Chondrocyte (in vitro differentiated cells): ENCODE results near the gene KCNS3. TPM values are rescaled to one million over a fixed set of nuclear protein-coding genes. Genes with fewer than 3 reads are reported as not detected.

ENCODE experiments used
- DNase-seq: peaks from one replicate; pipeline ENCODE4 v3.0.0; 2021; ENCODE audit warnings: mixed read lengths, low spot score
- H3K27ac Mint-ChIP-seq: one replicate; pipeline ENCODE4 v1.8.0; 2021; ENCODE audit warnings: mild to moderate bottlenecking, moderate library complexity, mixed read lengths; ENCODE audit not compliant: unreplicated experiment
- H3K27me3 Mint-ChIP-seq: 2 replicates; pipeline ENCODE4 v1.8.0; 2021; ENCODE audit warnings: low read depth, mixed read lengths
- H3K36me3 Mint-ChIP-seq: 2 replicates; pipeline ENCODE4 v1.8.0; 2021; ENCODE audit warnings: low read depth, mixed read lengths
- H3K4me1 Mint-ChIP-seq: 2 replicates; pipeline ENCODE4 v1.8.0; 2021; ENCODE audit warnings: low read depth, mild to moderate bottlenecking, mixed read lengths
- H3K4me3 Mint-ChIP-seq: one replicate; pipeline ENCODE4 v1.8.0; 2021; ENCODE audit warnings: mild to moderate bottlenecking, moderate library complexity, mixed read lengths; ENCODE audit not compliant: unreplicated experiment
- H3K9me3 Mint-ChIP-seq: 2 replicates; pipeline ENCODE4 v1.8.0; 2021; ENCODE audit warnings: low read depth, mixed read lengths
- CTCF ChIP-seq: fragments of 200-600 bp; sonication (generic); IDR thresholded peaks from 2 replicates; pipeline ENCODE4 v1.5.0; 2021; ENCODE audit warnings: antibody characterized with exemption, mild to moderate bottlenecking, moderate library complexity
- total RNA-seq: library from RNA; stranded (reverse); gene quantifications from 3 replicates; pipeline ENCODE4 v1.2.1, GENCODE V29; 2021

KCNS3 gene
- total RNA-seq, 1 donor from 2014 or later = 0.37 TPM

- Mint-ChIP-seq H3K4me1 (no peaks in the 10 kb centered on the region), H3K4me3 (no peak overlapping the region), H3K27me3 (peaks cover 29% of the 10 kb centered on the region), H3K9me3 (peaks cover 36% of the 10 kb centered on the region), H3K36me3 (no peaks in the 10 kb centered on the region), H3K27ac (no peak overlapping the region)
- no peak for TF ChIP-seq CTCF
- DNase-seq = no peak
Observed at GRCh38 chr2:17894005-17894404, 15.5 kb downstream of the KCNS3 start.

GRCh38 chr2:17894556-17894955 is 16.1 kb downstream of the KCNS3 start:
- H3K9me3 Mint-ChIP-seq = peaks cover 36% of the 10 kb centered on the region
- TF ChIP-seq CTCF = no peak
- H3K4me3 Mint-ChIP-seq = no peak overlapping the region
- no peaks in the 10 kb centered on the region for H3K36me3 Mint-ChIP-seq
- no peak overlapping the region for H3K27ac Mint-ChIP-seq
- no peak for DNase-seq
- H3K4me1 Mint-ChIP-seq = no peaks in the 10 kb centered on the region
- peaks cover 26% of the 10 kb centered on the region for H3K27me3 Mint-ChIP-seq

- Mint-ChIP-seq H3K9me3 (peaks cover 11% of the 10 kb centered on the region), H3K4me3 (no peak overlapping the region), H3K27ac (no peak overlapping the region), H3K36me3 (no peaks in the 10 kb centered on the region), H3K27me3 (peaks cover 7% of the 10 kb centered on the region), H3K4me1 (no peaks in the 10 kb centered on the region)
- TF ChIP-seq CTCF = no peak
- DNase-seq = no peak
Observed at GRCh38 chr2:17899871-17900270, 21.4 kb downstream of the KCNS3 start.

- H3K36me3 Mint-ChIP-seq = no peaks in the 10 kb centered on the region
- no peak overlapping the region for H3K4me3 Mint-ChIP-seq
- peaks cover 11% of the 10 kb centered on the region for H3K9me3 Mint-ChIP-seq
- DNase-seq = no peak
- no peak overlapping the region for H3K27ac Mint-ChIP-seq
- peaks cover 2% of the 10 kb centered on the region for H3K27me3 Mint-ChIP-seq
- H3K4me1 Mint-ChIP-seq = no peaks in the 10 kb centered on the region
- TF ChIP-seq CTCF = no peak
Observed at GRCh38 chr2:17901246-17901645, 22.8 kb downstream of the KCNS3 start.

- no peak overlapping the region for H3K27ac Mint-ChIP-seq
- no peaks in the 10 kb centered on the region for H3K27me3 Mint-ChIP-seq
- H3K4me1 Mint-ChIP-seq = no peaks in the 10 kb centered on the region
- H3K36me3 Mint-ChIP-seq = no peaks in the 10 kb centered on the region
- H3K9me3 Mint-ChIP-seq = peaks cover 7% of the 10 kb centered on the region
- no peak overlapping the region for H3K4me3 Mint-ChIP-seq
- no peak for DNase-seq
- TF ChIP-seq CTCF = no peak
Observed at GRCh38 chr2:17910980-17911379, 32.5 kb downstream of the KCNS3 start.
